Measurements from ENCODE around the gene IDI2.

Gene IDI2

GRCh38 chr10:976316-976715 is 49.3 kb downstream of the IDI2 start:
- no peak for DNase-seq

GRCh38 chr10:974785-975074 is 50.9 kb downstream of the IDI2 start:
- DNase-seq, result no peak

GRCh38 chr10:974038-974784 is 51.4 kb downstream of the IDI2 start:
- DNase-seq, result no peak

- DNase-seq, result no peak
Observed at GRCh38 chr10:972763-973162, 52.9 kb downstream of the IDI2 start.

- no peak for DNase-seq
Observed at GRCh38 chr10:971613-972012, 54.0 kb downstream of the IDI2 start.

GRCh38 chr10:971150-971542 is 54.5 kb downstream of the IDI2 start:
- no peak for DNase-seq

GRCh38 chr10:970311-971149 is 55.1 kb downstream of the IDI2 start:
- no peak for DNase-seq

- DNase-seq, result no peak
Observed at GRCh38 chr10:969473-970150, 56.0 kb downstream of the IDI2 start.

All from activated T-cell treated with anti-CD3 and anti-CD28 coated beads for 4 hours (primary cell).